ENCODE data around the gene NBPF11.
"Not testable (repeated sequence)": the region's sequence is repeated elsewhere in the genome, so short reads cannot be mapped to it uniquely, and the experiment has no call there.

- TF ChIP-seq EZH2phosphoT487 (IDR thresholded peaks at IDR 0.05; ENCODE audit: borderline replicate concordance, low read length); EZH2 (IDR thresholded peaks at IDR 0.05; ENCODE audit: low read length, unreplicated experiment): not testable (repeated sequence)
These were observed 19.9 kb upstream of the NBPF11 start for GRCh38 chr1:148171995-148172394.

All from PC-3 (cell line).